ENCODE results near the gene UBAC1. TPM values are rescaled to one million over a fixed set of nuclear protein-coding genes. Genes with fewer than 3 reads are reported as not detected.

Gene UBAC1
- polyA plus RNA-seq, 1 donor = 46.0 TPM

- DNase-seq (ENCODE audit: low read depth) = no peak
These were observed 19.7 kb downstream of the UBAC1 start for GRCh38 chr9:135941288-135941995.

DNA sequence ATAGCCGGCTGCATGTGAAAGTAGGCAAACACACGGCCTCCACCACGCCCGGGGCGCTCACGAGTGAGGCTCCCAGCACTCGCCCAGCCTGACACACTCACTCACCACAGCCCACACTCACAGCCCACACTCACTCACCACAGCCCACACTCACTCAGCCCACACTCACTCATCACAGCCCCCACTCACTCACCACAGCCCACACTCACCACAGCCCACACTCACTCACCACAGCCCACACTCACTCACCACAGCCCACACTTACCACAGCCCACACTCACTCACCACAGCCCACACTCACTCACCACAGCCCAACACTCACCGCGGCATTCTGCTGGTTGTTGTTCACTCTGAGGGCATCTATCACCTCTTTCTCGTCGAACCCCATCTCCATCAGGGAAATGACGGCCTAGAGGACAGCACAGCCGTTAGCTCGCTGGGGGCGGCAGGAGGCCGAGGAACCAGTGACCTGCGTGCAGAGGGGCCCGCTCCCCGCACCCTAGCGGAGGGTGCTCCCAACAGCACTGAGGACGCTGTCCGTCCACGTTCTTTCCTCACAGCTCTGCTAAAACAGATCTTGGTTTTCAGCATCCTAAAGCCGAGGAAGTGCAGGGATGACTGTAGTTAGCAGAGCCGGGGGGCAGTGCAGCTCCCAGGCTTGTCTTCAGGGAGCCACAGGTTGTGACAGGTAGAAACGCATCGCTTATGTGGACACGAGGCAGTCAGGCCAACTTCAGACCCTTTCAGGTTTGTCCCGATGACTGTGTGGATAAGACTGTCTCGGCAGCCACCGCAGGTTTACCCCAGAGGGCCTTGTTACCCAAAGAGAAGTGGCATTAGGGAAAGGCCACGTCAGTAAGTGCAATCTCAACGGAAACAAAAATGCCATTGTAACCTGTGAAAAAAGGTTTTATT, 21.6 kb downstream of the UBAC1 start:
- DNase-seq (ENCODE audit: low read depth) = no peak

GRCh38 chr9:135937521-135938489, 23.4 kb downstream of the UBAC1 start:
- no peak for DNase-seq (ENCODE audit: low read depth)

- DNase-seq (ENCODE audit: low read depth) = no peak
These were observed 28.1 kb downstream of the UBAC1 start for GRCh38 chr9:135933114-135933513.

GRCh38 chr9:135932656-135933055, 28.5 kb downstream of the UBAC1 start:
- DNase-seq (ENCODE audit: low read depth) = no peak

DNA sequence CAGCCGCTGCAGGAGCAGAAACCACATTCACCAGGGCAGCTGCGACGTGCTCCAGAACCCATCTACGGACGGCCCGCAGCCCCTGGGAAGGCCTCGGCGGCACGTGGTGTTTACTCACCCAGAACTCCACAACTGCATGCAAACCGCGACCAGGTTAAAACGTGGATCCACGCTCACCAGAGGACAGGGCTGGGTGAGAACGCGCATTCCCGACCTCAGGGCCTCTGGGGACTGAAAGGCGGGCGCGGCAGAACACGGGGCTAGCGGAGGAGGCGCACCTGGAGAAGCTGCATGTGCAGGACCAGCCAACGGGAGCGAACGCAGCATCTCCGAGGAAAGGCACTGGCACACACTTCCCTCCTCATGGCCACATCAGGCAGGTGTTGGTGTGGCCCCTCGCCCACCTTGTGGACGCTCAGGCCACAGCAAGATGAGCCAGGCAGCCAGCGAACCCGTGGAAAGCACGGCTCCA, 29.8 kb downstream of the UBAC1 start:
- no peak for DNase-seq (ENCODE audit: low read depth)

- no peak for DNase-seq (ENCODE audit: low read depth)
These were observed 30.5 kb downstream of the UBAC1 start for GRCh38 chr9:135930446-135931345.

- DNase-seq (ENCODE audit: low read depth) = no peak
These were observed 31.3 kb downstream of the UBAC1 start for GRCh38 chr9:135929656-135930445.

DNA sequence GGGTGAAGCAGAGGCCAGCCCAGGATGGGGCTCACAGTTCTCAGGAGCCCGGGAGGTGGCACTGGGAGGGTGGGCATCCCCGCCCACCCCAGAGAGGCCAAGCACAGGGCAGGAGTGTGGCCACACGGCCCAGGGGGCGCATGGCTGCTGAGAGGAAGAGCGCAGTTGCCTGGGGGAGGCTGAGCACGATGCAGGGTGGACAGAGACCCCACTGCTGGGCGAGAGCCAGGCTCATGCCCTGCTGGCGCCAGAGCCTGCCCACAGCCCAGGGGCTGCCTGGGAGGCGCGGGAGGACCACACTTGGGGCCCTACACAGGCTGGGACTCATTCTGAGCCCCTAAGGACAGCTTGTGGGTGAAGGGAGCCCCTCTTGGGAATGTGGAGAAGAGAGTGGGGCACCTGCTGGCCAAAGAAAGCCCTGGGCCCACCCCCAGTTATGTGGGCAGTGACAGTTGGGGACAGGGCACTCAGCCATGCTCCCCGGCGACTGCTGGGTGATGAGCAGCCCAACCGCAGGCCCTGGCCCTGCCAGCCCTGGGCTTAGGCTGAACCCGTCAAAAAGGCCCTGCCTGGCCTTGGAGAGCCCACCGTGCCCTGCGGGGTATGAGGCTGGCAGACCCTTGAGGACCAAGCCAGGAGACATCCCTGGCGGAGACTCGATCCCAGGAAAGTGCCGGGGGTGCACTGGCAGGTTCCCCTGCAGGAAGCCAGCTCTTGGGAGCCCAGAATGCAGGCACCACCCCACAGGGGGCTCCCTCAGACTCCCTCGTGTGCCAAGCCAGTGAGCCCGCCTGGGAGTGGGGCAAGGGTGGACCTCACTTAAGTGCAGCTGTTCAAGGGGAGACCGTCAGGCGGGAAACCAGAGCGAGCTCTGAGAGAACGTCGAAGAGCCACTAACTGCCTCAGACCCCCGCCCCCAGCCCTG, 32.2 kb downstream of the UBAC1 start:
- no peak for DNase-seq (ENCODE audit: low read depth)

DNA sequence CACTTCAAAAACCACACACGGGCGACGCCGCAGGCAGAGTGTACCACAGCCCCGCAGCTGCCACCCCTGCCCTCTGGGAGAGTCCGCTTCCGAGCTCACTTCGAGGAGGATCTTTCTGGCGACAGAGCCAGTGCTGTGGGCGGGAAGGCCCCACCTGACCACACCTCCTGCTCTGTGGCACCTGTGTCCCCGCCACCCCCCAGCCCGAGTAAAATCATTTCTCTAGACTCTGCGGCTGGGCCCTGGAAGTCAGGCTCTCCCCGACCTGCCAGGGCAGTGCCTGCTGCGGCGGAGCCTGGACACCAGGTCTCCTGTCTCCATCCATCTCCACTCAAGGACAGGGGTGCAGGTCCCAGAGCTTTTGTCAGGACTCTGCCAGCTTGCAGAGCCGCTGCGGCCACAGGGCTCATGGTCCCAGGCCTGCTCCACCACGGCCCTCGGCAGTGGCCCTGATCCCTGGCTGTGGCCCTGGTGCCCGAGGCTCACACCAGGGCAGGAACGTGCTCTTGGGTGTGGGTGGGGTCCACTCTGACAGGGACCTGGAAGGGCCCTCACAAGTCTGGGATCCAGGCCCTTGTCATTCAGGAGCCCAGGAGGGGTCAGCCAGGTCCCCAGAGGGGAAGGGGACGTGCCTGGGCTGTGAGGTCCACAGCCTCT, 33.0 kb downstream of the UBAC1 start:
- no peak for DNase-seq (ENCODE audit: low read depth)

- DNase-seq (ENCODE audit: low read depth) = no peak
These were observed 33.8 kb downstream of the UBAC1 start for GRCh38 chr9:135927195-135928013.

DNA sequence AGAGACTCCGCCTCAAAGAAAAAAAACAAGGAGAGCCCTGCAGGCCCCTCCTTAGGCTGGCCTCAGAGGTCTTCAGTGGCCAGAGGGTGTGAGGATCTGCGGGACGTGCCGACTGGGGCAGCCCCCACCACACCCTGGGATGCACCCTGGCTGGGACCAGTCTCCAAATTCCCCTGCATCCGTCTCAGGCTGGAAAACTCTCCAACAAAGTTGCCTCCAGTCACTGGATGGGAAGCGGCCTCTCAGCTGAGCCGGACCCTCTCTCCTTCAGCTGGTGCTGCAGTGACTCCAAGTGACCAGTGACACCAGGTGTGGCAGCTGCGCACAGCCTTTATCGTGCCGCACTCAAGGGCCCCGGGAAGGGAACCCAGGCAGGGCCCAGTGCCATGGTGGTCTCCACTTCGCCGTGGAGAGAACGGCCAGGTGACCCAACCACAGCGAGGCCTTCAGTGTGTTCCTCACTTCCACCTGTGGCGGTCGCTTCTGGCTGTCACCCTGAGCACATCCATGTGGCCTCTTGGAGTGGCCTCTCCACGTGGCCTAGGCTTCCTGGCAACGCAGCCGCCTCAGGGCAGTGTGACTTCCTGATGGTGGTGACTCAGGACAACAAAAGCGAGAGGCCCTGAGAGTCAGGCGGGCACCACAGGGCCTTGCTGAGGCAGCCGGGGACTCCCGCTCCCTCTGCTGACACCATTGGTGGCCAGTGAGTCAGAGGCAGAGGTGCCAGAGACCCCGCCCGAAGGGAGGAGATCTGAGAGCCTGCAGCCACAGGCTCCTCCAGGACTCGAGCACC, 34.6 kb downstream of the UBAC1 start:
- DNase-seq (ENCODE audit: low read depth) = no peak

DNA sequence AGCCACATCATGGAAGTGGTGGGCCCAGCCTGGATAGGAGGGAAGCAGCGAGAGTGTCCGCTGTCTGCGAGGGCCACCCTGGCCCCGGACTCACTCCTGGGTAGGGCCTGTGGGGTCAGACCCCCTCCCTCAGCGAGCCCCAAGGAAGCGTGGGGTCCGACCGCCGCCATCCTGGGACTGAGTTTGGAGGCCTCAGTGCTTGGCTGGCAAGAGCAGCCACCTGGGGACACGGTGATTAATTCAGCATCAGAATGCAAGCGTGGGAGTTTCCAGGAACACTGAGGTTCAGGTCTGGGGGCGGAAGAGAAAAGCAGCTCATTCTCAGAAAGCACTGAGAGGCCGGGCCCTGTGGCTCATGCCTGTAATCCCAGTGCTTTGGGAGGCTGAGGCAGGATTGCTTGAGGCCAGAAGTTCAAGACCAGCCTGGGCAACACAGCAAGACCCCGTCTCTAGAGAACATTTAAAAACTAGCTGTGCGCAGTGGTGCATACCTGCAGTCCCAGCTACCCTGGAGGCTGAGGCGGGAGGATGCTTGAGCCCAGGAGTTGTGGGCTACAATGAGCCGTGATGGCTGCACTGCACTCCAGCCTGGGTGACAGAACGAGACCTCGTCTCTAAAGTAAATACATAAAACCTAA, 35.6 kb downstream of the UBAC1 start:
- no peak for DNase-seq (ENCODE audit: low read depth)

GRCh38 chr9:135924628-135925338, 36.4 kb downstream of the UBAC1 start:
- DNase-seq (ENCODE audit: low read depth) = no peak

GRCh38 chr9:135923508-135923907, 37.7 kb downstream of the UBAC1 start:
- no peak for DNase-seq (ENCODE audit: low read depth)
